NAMALWA (cell line): ENCODE data around the gene SLC25A47.
"Not testable (repeated sequence)": the region's sequence is repeated elsewhere in the genome, so short reads cannot be mapped to it uniquely, and the experiment has no call there.

Source experiments
- DNase-seq: peaks from one replicate; pipeline ENCODE4 v3.0.0-alpha.2; 2015; ENCODE audit warnings: low spot score

Gene SLC25A47

DNA sequence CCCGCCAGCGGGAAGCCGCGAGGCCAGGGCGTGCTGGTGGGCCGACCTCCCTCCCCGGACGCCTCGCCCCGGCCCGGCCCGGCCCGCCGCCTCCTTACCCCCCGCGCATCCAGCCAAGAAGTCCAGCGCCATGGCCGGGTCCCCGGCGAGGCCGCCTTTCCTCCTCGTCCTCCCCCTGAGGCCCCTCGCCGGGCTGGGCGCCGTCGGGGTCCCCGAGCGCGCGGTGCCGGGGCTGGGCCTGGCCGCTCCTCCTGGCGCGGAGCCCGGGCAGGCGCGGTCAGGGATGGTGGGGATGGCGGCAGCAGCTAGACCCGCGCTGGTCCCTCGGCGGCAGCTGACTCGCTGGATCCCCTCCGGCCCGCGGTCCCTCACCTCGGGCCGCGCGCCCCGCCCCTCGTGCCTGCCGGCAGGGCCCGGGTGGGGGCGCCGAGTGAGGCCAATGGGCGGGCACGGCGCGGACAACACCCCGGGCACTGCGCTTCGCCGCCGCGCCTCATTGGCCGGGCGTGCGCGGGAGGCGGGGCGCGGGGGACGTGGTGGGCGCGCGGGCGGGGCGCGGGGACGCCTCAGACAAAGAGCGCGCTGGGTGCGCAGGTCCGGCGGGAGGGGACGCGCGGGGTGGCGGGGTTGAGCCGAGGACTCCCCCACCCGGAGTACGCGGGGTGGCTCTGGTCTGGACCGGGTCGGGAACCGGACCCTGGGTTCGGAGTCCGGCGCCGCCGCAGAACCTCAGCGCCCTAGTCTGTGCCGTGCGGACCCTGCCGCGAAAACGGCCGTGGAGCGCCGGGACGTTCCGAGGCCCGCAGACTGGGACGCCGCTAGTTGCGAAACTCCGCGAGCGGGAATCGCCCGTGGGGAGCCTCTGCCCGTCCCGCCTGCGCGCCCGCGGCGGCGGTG lies 16.8 kb upstream of the SLC25A47 start, which contains the start of gene SLC25A29:
TSS of gene SLC25A29 (minus strand) at position 344 of the 897 bp plus-strand sequence. CDS start at position 132, 212 bp downstream.
- peak; percentile 70 for DNase-seq

DNA sequence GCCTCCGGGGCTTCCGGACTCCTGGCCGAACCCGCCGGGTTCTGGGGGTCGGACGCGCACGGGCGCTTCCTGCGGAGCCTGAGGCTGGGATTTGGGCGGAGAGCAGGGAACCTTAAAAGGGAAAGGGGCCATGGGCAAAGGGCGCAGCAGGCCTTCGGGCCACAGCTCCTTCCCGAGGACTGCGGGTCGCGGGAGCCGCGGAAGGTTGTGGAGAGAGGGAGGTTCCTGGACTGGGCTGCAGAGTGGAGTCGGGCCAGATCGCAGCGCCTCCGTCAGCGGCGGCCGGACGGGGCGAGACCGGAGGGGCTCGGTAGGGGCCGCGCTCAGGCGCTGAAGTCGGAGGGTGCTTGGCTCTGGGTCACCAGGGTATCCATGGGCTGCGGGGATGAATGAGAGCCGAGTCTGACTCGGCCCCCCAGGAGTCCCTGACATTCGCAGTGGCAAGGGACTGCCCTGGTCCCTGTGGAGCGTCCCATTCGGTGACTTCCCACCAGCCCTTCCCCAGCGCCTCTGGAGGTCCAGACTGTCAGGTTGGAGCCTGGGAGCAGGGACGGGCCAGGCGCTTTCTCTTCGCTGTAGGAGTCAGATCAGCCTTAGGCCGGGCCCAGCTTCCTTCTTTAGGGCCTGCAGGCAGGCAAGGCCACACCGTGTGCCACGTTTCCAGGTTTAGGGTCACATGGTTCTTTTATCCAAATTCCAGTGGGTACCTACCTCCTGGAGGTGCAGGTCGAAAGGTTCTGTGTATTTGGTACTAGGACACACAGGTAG lies 16.0 kb upstream of the SLC25A47 start:
- DNase-seq = no peak

DNA sequence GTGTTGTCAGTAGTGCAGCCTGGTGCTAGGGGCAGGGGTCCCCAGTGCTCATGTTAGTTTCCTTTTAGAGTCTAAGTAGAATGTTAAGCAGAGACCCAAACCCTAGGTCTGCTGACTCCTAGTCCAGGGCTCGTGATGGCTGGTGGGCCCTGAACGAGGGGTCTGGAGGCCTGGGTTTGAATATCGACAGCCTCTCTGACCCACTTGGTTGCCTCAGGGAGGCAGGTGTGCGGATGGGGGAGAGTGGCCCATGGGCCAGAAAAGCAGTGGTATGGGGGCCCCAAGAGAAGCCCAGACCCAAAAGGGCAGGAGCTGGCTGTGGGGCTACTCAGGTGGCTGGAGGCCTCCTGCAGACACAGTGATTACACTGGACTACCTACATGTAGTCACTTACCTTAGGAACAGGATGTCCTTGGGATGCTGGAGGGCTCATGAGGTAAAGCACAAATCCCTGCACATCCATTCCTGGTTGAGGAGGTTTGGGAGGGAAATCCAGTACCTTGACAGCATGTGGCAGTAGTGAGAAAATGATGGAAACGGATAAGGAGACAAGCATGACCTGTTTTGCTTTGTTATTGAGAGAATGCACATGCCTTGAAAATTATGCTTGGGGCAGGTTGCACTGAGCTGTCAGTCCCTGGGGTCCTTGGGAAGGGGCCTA lies 15.2 kb upstream of the SLC25A47 start:
- no peak for DNase-seq

DNA sequence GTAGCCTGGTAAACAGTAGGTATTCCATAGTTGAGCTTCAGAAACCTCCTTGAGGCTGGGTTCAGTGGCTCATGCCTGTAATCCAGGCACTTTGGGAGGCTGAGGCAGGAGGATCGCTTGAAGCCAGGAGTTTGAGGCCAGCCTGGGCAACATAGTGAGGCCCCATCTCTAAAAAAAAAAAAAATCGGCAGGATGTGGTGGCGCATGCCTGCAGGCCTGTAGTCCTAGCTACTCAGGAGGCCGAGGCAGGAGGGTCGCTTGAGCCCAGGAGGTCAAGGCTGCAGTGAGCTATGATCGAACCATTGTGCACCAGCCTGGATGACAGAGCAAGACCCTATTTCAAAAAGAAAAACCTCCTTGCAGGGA lies 14.7 kb upstream of the SLC25A47 start:
- not testable (repeated sequence) for DNase-seq

DNA sequence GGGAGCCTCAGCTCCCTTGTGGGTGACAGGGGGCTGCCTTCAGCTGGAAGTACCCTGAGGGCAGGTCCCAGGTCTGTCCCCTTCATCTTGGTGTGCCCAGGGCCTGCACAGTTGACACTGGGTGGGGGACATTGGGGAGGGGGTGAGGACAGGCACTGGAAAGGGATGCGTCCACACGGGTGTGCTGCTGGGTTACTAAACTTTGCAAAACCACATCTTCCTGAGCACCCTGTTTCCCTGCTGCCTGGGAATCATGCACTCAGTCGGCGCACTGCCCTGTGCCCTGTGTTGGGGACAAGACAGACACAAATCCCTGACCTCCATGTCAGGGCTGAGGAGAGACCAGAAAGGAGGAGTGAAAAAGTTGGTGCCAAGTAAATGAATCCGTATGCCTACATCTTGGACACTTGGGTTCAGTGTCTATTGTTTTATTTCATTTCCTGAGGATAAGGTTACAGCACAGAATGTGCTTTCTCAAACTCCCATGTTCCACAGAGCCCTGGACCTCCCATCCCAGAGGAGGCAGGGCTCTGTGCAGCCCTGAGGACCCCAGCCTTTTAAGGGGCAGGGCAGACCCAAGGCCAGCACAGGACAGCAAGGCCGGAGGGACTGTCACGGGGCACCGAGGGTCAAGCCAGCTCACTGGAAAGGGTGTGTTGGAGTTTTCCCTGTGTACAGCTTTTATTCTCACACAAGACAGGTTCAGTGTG lies 14.0 kb upstream of the SLC25A47 start:
- DNase-seq = no peak

DNA sequence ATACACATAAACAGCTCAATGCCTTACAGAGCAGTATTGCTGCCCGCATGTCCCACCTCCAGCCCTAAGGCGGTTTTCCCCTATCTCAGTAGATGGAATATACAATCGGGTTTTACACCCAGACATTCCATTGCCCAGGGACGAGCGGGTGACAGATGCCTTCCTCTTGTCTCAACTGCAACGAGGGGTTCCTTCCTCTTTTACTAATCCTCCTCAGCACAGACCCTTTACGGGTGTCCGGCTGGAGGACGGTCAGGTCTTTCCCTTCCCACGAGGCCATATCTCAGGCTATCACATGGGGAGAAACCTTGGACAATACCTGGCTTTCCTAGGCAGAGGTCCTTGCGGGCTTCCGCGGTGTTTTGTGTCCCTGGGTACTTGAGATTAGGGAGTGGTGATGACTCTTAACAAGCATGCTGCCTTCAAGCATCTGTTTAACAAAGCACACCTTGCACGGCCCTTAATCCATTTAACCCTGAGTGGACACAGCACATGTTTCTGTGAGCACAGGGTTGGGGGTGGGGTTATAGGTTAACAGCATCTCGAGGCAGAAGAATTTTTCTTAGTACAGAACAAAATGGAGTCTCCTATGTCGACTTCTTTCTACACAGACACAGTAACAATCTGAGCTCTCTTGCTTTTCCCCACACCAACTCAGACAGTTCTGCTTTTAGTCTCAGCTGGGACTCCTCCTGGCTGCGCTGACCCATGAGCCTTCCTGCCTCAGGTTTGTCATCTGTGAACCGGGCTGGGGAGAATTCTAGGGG lies 10.8 kb upstream of the SLC25A47 start:
- not testable (repeated sequence) for DNase-seq

DNA sequence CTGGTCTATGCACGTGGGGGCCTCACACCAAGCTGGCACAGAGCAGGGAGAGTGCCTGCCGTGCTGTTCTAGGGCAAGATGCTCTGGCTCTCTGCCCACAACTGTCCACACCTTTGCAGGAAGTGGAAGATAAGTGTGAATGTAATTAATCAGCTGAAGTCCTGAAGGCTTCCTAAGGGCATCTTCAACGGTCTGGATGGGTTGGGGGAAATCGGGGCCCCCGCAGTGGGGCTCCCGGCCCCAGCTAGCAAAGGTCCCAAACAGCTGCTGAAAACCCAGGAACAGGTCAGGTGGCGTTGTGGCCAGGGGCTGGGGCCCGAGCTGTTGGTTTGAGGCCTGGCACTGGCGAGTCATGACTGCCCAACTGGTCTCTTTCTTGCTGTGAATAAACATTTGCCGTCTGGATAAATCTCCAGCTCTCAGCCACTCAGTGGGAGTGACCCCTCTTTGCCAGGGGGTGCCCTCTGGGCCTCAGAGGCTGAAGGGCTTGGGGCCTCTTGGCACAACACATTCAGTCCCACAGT lies 10.2 kb upstream of the SLC25A47 start:
- DNase-seq = no peak

DNA sequence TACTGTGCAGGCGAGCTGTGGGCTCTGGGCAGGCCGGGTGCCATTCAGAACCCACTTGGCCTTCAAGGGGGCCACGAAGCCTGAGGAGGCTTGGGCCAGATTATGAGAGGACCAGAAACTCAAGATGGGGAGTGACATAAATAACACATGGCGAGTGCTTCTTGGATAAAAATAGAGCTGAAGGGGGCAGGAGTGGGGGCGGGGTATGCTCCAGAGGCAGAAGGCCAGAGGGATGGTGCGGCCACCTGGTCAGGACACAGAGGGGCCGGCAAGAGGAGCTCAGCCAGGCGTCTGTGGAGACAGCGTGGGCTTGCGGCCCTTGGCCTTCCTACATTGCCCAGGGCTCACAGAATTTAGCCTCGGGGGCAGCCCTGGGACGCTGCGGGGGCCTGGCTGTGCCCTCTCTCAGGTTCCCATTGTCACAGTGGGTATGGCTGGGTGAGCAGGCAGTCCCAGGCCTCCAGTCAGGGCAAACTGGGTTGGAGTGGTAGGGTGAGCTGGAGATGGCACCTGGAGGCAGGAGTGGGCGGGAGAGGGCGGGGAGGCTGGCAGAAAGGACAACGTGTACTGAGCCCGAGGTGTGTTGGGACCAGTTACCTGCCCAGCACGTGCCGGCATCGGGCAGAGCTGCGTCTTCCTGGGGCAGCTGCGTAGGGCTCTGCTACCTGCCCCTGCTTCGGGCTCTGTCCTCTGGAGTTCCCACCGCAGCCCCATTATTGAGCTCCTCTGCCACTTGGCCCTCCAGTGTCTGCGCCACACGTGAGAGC lies 9.5 kb upstream of the SLC25A47 start:
- no peak for DNase-seq

DNA sequence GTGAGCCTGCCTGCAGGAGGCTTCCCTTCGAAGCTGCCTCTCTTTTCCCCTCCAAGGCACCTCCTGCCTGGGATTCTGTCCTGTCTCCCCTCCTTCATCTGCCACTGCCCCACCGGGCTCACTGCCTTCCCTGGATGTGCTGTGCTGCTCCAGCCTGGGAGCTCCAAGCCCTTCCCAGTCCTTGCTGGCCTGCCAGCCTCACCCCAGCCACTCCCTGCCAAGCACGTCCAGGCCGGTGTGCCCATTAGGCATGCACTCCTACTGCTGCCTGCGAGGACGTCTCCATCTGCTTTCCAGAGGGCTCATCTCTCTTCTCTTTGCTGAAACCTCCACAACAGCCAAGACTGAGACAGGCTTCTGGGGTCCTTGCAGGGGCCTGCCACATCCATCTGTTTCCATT lies 8.4 kb upstream of the SLC25A47 start:
- no peak for DNase-seq

DNA sequence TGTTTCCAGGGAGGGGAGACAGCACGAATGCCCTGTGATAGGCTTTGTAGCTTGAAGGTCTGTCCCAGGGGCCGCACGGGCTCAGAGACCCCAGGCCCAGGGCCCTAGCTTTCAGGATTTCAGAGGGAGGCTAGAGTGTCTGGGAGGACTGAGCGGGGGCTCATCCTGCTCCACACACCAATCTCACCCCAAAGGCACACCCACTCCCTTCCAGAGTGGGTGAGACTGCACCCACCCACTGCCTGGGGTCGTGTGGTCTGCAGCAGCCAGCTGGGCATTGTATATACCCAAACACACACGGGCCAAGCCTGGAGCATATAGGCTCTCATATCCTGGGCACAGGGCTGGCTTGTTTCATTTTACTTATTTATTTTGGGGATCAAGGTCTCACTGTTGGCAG lies 5.8 kb upstream of the SLC25A47 start:
- no peak for DNase-seq

DNA sequence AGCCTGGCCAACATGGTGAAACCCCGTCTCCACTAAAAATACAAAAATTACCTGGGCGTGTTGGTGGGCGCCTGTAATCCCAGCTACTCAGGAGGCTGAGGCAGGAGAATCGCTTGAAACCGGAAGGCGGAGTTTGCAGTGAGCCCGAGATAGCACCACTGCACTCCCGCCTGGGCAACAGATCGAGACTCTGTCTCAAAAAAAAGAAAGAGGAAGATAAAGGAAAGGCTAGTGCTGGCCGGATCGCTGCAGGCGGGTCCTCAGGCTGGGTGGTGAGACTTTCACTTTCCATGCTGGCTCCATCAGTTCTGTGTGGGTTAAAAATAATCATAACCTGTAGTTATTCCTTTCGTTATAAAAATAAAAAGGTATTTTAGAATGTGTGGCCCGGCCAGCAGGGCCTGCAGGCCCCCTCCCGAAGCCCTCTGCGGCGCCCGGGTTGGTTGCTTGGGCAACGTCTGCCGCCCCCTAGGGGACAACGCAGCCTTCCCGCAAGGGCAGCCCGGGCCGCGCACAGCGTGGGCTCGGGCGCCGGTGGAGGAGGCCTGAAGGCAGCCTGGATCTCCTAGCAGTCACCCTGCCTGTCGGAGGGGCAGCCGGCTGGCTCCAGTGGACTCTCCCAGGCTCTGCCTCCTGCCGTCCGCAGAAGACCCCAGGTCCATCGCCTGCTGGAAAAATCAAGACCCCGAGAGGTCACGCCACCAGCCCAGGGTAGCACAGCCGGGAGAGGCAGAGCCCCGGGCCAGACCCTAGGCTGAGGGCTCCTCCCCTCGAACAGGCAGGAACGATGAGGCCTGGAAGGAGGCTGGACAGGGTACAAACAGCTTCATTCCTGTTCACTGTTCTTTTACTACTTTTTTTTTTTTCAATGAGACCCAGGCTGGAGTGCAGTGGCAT lies 5.0 kb upstream of the SLC25A47 start:
- DNase-seq = peak; percentile 78

DNA sequence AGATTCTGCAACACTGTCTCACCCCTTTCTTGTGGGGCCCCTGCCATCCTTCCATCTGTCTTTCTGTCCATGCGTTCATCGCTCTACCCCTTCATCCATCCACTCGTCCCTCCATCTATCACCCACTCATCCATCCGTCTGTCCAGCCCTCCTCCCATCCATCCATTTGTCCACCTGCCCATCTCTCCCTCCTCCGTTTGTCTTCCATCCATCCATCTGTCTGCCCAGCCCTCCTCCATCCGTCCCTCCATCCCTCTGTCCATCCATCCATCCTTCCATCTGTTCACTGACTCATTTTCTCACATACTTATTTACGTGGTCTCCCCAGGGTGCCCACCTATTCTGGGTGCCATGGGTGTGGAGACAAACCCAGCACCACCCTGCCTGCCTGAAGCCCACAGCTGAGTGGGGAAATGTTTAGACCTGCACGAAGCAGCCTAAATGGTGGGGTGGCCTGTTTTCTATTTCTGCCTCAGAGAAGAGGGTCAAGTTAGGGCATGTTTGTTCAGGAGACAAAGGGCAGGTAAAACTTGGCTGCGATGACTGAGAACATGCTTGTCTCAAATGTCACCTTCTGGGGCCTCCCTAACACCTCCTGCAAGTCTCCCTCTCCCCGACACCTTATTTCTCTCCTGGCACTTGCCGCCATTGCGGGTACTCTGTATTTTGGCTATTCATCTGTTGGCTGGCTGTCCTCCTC lies 2.8 kb upstream of the SLC25A47 start:
- no peak for DNase-seq

DNA sequence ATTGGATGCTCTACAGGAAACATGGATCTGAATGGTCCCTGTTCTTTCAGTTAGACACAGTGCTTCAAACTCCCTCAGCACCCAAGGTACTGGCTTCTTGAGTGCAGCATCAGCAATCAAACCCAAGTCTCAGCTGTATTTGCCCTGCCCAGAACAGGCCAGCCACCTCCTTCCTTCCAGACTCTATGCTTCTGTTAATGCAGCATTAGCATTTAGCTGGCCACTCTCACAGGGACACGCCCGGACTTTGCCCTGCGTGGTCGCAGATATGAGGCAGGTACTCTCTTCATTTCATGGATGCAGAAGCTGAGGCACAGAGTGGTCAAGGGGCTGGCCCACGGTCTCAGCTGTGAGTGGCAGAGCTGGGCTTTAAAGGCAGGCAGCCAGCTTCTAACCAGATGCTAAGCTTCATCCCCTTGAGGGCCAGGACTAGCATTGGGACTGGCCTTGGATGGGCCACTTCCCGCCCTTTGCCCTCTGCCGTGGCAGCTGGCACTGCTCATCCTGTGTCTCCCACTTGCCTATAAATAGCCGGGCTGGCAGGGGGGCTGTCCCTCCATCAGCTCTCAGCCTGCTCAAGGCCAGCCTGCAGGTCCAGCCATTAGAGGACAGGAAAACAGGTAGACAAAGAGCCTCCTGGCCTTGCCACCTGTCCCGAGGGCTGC lies 1.5 kb upstream of the SLC25A47 start:
- no peak for DNase-seq

DNA sequence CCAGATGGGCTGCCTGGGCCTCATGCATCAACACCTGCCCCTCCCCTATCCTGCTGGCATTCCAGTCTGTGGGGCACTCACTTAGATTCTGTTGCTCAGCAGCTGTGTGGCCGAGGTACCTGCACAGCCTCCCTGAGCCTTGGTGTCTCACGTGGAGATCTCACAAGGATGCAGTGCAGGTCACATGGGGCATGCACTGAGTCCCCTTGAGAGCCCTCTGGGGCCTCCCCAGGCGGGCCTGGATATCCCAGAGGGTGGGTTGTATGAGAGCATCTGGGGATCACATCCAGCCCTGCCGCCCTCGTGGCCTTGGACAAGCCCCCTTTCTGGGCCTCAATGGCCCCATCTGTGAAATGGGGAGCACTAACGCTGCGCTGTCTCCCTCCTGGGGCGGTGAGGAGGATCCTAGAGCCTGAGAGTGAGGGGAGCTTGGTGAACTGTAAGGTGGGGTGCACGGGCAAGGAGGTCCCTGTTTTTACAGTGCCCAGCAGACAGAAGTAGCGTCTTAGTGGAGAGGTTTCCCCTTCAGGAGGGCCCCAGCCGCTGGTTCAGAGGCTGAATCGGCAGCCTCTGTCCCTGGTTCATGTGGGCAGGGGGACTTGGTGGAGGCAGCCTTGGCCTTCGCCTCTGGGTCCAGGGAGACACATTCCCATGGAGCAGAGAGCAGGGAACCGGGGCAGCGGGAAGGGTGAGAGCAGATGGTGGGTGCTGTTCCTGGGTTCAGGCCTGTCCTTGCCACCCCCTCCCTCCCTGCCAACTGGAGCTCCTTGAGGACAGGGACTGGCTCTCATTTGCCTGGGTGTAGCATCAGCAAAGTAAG lies 791 bp upstream of the SLC25A47 start:
- no peak for DNase-seq

DNA sequence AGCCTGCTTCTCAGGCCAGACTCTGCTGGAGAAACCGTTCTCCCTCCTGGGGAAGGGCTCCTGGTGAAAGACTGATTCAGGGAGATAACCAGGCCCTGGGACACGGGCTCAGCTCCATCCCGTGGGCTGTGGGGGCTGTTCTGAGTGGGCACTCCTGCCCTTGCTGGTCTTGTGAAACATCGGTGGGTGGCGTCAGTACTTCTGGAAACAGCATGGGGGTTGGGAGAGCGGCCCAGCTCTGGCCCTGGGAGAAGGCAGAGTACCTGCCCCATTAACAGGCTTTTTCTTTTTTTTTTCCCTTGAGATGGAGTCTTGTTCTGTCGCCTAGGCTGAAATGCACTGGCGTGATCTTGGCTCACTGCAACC lies 786 bp downstream of the SLC25A47 start:
- DNase-seq = no peak

DNA sequence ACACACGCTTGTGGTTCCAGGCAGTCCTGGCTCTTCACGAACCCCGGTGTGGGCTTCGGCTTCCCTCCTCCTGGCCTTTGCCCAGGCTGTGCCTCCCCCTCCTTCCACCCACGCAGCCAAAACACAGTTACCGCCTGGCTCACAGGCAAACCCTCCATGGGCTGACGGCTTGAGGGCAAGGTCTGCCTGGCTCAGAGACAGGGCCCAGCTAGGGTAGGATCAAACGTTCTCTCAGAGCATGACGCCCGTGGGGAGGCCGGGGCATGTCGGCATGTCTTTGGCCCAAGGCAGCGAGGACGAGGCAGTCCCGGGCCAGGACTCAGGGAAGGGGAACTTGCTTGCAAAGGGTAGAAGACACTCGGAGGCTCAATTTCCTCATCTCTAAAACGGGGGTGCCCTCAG lies 2.1 kb downstream of the SLC25A47 start:
- no peak for DNase-seq

DNA sequence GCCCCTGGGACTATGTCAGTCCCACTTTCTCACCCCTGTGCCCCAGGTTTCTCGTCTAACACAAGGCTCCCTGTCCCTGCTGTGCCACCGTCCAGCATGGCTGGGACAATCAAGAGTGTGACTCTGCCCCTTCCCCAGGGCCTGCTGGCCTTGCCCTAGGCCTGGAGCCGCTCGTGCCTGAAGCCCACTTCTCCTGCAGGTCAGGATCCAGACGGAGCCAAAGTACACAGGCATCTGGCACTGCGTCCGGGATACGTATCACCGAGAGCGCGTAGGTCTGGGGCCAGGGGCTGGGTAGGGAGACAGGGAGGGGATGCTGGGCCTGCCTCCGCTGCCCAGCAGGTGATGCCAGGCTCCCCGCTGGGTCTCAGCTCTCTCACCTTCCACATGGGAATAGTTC lies 2.8 kb downstream of the SLC25A47 start:
- DNase-seq = no peak
